Common myeloid progenitor, CD34-positive (primary cell): ENCODE results near the gene TRABD.

Source experiments
- CTCF ChIA-PET: fragments of 350-600 bp; sonication (Branson Sonifier 250); formaldehyde crosslinking; loops from one replicate; lab custom pipeline; 2021; ENCODE audit warnings: antibody characterized with exemption; lab: Charles Lee
- POLR2A ChIA-PET: fragments of 350-600 bp; sonication (Branson Sonifier 250); formaldehyde crosslinking; loops from one replicate; lab custom pipeline; 2021; ENCODE audit warnings: antibody characterized with exemption; lab: Charles Lee
- DNase-seq, 3 donors: peaks; one replicate each; pipeline versions ENCODE4 v3.0.0 to v3.0.0-alpha.2; 2013
- H3K27ac ChIP-seq, 2 experiments: 1 replicate in 1 of 2; 2 replicates in 1 of 2; pipeline ENCODE4 v1.7.0; 2013; ENCODE audit warnings: inconsistent platforms in 2 of 2, low read length in 2 of 2, mild to moderate bottlenecking in 2 of 2, low read depth in 1 of 2, moderate library complexity in 1 of 2; ENCODE audit not compliant: severe bottlenecking in 2 of 2, insufficient read depth in 1 of 2, poor library complexity in 1 of 2
- H3K27me3 ChIP-seq, 5 experiments: replicated peaks in 2 of 5; 1 replicate in 3 of 5; 2 replicates in 2 of 5; pipeline versions ENCODE4 v1.6.1 to v1.7.0; 2013; ENCODE audit warnings: low read length in 4 of 5, mild to moderate bottlenecking in 2 of 5, moderate library complexity in 2 of 5, inconsistent platforms in 1 of 5; ENCODE audit not compliant: insufficient read depth in 5 of 5, control insufficient read depth in 4 of 5
- H3K36me3 ChIP-seq, 4 experiments: 1 replicate in 2 of 4; 2 replicates in 2 of 4; pipeline versions ENCODE4 v1.6.1 to v1.7.0; 2013; ENCODE audit warnings: low read length in 3 of 4, control low read depth in 1 of 4, mild to moderate bottlenecking in 1 of 4; ENCODE audit not compliant: control insufficient read depth in 4 of 4, insufficient read depth in 4 of 4
- H3K4me1 ChIP-seq, 4 experiments: 1 replicate in 3 of 4; 2 replicates in 1 of 4; pipeline versions ENCODE4 v1.6.1 to v1.7.1; 2013; ENCODE audit warnings: low read length in 3 of 4, mild to moderate bottlenecking in 3 of 4, control low read depth in 1 of 4, inconsistent platforms in 1 of 4, moderate library complexity in 1 of 4; ENCODE audit not compliant: control insufficient read depth in 4 of 4, insufficient read depth in 4 of 4; ENCODE audit errors: control extremely low read depth in 1 of 4
- H3K4me3 ChIP-seq, 7 experiments: 1 replicate in 4 of 7; 2 replicates in 3 of 7; pipeline versions ENCODE4 v1.5.1 to v1.7.0; 2013; ENCODE audit warnings: mild to moderate bottlenecking in 7 of 7, low read length in 6 of 7, moderate library complexity in 6 of 7, inconsistent platforms in 2 of 7, low read depth in 2 of 7, control low read depth in 1 of 7; ENCODE audit not compliant: insufficient read depth in 4 of 7, control insufficient read depth in 1 of 7; ENCODE audit errors: extremely low read depth in 1 of 7
- H3K9me3 ChIP-seq, 5 experiments: 1 replicate in 4 of 5; 2 replicates in 1 of 5; pipeline versions ENCODE4 v1.6.1 to v1.7.1; 2013; ENCODE audit warnings: low read length in 4 of 5, mild to moderate bottlenecking in 2 of 5, inconsistent platforms in 1 of 5, low read depth in 1 of 5, moderate library complexity in 1 of 5; ENCODE audit not compliant: control insufficient read depth in 4 of 5, insufficient read depth in 2 of 5; ENCODE audit errors: control extremely low read depth in 1 of 5
- WGBS: methylation state at CpG from one replicate; pipeline ENCODE4 v1.1.5; 2013; ENCODE audit not compliant: insufficient coverage; 5-methylcytosine and 5-hydroxymethylcytosine counted together

The TRABD gene

GRCh38 chr22:50174382-50175190 lies 11.1 kb upstream of the TRABD start:
- Histone ChIP-seq H3K36me3 (peaks cover 0 to 2% (median 0%) of the 10 kb centered on the region in 4 experiments), H3K27me3 (peaks cover 0 to 4% (median 0%) of the 10 kb centered on the region in 5 experiments), H3K27ac (no peak overlapping the region), H3K9me3 (no peaks in the 10 kb centered on the region), H3K4me1 (peaks cover 0 to 48% (median 32%) of the 10 kb centered on the region in 4 experiments), H3K4me3 (no peak overlapping the region)
- POLR2A ChIA-PET, result interaction anchor here (1.4 kb wide), 1 partner anchor 16 kb away, joined by 10 read pairs; no protein-coding TSS in a partner anchor
- CTCF ChIA-PET, result interaction anchor here (3.2 kb wide), 1 partner anchor 16 kb away, joined by 14 read pairs; no protein-coding TSS in a partner anchor
- 91% methylated on average over 27 of the region's 27 CpGs for WGBS
- DNase-seq, result no peak

- DNase-seq, result no peak
- H3K27ac ChIP-seq, result no peak overlapping the region
- peaks cover 0 to 4% (median 0%) of the 10 kb centered on the region in 5 experiments for H3K27me3 ChIP-seq
- peaks cover 0 to 51% (median 37%) of the 10 kb centered on the region in 4 experiments for H3K4me1 ChIP-seq
- H3K36me3 ChIP-seq, result peaks cover 0 to 2% (median 0%) of the 10 kb centered on the region in 4 experiments
- ChIA-PET CTCF (interaction anchor here (3.2 kb wide), 1 partner anchor 15 kb away, joined by 14 read pairs; no protein-coding TSS in a partner anchor), POLR2A (interaction anchor here (1.4 kb wide), 1 partner anchor 16 kb away, joined by 10 read pairs; no protein-coding TSS in a partner anchor)
- H3K4me3 ChIP-seq, result no peak overlapping the region
- no peaks in the 10 kb centered on the region for H3K9me3 ChIP-seq
- WGBS, result 92% methylated on average over 6 of the region's 6 CpGs
These were observed 10.6 kb upstream of the TRABD start for GRCh38 chr22:50175191-50175461.

GRCh38 chr22:50175921-50176849 lies 9.5 kb upstream of the TRABD start:
- CTCF ChIA-PET, result interaction anchor here (1.7 kb wide), 1 partner anchor 30 kb away, joined by 3 read pairs; no protein-coding TSS in a partner anchor
- H3K4me1 ChIP-seq, result peaks cover 0 to 50% (median 36%) of the 10 kb centered on the region in 4 experiments
- no peak overlapping the region for H3K4me3 ChIP-seq
- peaks cover 0 to 4% (median 0%) of the 10 kb centered on the region in 5 experiments for H3K27me3 ChIP-seq
- H3K9me3 ChIP-seq, result no peaks in the 10 kb centered on the region
- WGBS, result 91% methylated on average over 21 of the region's 27 CpGs
- H3K36me3 ChIP-seq, result peaks cover 0 to 2% (median 0%) of the 10 kb centered on the region in 4 experiments
- H3K27ac ChIP-seq, result no peak overlapping the region
- POLR2A ChIA-PET, result no interaction called here
- no peak for DNase-seq

- ChIA-PET POLR2A (no interaction called here), CTCF (interaction anchor here (1.7 kb wide), 1 partner anchor 29 kb away, joined by 3 read pairs; no protein-coding TSS in a partner anchor)
- Histone ChIP-seq H3K4me3 (no peak overlapping the region), H3K36me3 (peaks cover 0 to 2% (median 0%) of the 10 kb centered on the region in 4 experiments), H3K27ac (no peak overlapping the region), H3K27me3 (peaks cover 0 to 2% (median 0%) of the 10 kb centered on the region in 5 experiments), H3K9me3 (no peaks in the 10 kb centered on the region), H3K4me1 (peaks cover 0 to 45% (median 30%) of the 10 kb centered on the region in 4 experiments)
- 98% methylated on average over 73 of the region's 76 CpGs for WGBS
- DNase-seq, result no peak
These were observed 8.7 kb upstream of the TRABD start for GRCh38 chr22:50176850-50177536.

GRCh38 chr22:50177537-50178470 lies 7.9 kb upstream of the TRABD start:
- POLR2A ChIA-PET, result interaction anchor here (0.8 kb wide), 1 partner anchor 13 kb away, joined by 3 read pairs; no protein-coding TSS in a partner anchor

More at GRCh38 chr22:50177537-50178470, 7.9 kb upstream of the TRABD start:
- DNase-seq, result no peak
- Histone ChIP-seq H3K27me3 (peaks cover 0 to 2% (median 0%) of the 10 kb centered on the region in 5 experiments), H3K4me3 (no peak overlapping the region), H3K9me3 (no peaks in the 10 kb centered on the region), H3K36me3 (peaks cover 0 to 2% (median 0%) of the 10 kb centered on the region in 4 experiments), H3K27ac (no peak overlapping the region), H3K4me1 (peaks cover 0 to 43% (median 28%) of the 10 kb centered on the region in 4 experiments)
- WGBS, result 70% methylated on average over 59 of the region's 98 CpGs
- CTCF ChIA-PET, result interaction anchor here (1.7 kb wide), 1 partner anchor 29 kb away, joined by 3 read pairs; no protein-coding TSS in a partner anchor
